HG03457 (cell line): ENCODE data around the gene HBG1.

Source experiments
- ATAC-seq: cut with Tn5 transposase; IDR thresholded peaks from one replicate; pipeline ENCODE4 v1.9.1; 2021; ENCODE audit warnings: moderate number of reproducible peaks; ENCODE audit not compliant: unreplicated experiment

HBG1 gene

DNA sequence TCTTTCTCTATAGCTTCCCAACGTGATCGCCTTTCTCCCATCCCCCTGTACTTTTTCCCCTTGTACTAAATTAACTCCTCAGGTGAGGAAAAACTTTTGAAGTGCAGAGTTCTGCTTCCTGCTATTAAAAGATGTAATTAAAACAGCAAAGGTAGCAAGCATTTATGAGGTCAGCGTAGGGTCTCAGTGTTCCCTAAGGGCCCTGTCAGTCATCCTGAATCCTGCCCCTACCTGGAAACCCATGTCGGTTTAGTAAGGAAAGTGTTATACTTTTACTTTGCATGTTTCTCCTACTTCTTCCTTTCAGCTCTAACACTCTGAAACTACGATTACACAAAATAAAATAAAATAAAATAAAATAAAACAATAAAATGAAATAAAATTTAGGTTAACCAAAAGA lies 21.5 kb downstream of the HBG1 start:
- ATAC-seq, result no peak

DNA sequence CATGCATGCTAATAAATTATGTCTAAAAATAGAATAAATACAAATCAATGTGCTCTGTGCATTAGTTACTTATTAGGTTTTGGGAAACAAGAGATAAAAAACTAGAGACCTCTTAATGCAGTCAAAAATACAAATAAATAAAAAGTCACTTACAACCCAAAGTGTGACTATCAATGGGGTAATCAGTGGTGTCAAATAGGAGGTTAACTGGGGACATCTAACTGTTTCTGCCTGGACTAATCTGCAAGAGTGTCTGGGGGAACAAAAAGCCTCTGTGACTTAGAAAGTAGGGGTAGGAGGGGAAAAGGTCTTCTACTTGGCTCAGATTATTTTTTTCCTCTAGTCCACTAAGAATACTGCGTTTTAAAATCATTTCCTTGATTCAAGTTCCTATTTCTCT lies 22.0 kb downstream of the HBG1 start:
- no peak for ATAC-seq

- no peak for ATAC-seq
Observed at GRCh38 chr11:5226732-5227310, 22.8 kb downstream of the HBG1 start, which contains the start of gene HBB. HBB (minus strand) TSS chr11:5227071; CDS start chr11:5227021, 50 bp downstream.

GRCh38 chr11:5225480-5225871 lies 24.2 kb downstream of the HBG1 start:
- ATAC-seq, result no peak

- ATAC-seq, result no peak
Observed at GRCh38 chr11:5224538-5225479, 24.8 kb downstream of the HBG1 start.

DNA sequence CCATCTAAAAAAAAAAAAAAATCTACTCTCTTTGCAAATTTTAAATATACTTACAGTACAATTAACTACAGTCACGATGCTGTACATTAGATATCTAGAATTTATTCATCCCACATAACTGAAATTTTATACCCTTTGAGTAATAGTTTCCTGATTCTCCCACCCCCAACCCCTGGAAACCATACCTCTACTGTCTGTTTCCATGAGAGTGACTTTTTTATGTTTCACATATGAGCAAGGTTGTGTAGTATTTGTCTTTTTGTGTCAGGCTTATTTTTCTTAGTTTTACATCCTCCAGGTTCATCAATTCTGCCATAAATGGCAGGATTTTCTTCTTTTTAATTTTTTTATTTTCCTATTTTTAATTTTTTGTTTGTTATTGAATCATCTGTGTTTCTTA lies 26.0 kb downstream of the HBG1 start:
- ATAC-seq, result no peak

DNA sequence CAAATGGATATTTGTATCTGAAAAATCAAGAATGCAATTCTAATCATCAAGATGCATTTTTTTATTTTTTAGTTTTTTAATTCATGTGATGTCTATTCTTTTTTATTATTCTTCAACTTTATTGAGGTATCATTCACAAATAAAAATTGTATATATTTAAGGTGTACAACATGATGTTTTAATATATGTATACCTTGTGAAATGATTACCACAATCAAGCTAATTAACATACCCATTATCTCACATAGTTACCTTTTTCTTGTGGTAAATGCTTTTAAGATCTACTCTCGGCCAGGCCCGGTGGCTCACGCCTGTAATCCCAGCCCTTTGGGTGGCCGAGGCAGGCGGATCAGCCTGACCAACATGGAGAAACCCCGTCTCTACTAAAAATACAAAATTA lies 26.5 kb downstream of the HBG1 start:
- ATAC-seq, result no peak

DNA sequence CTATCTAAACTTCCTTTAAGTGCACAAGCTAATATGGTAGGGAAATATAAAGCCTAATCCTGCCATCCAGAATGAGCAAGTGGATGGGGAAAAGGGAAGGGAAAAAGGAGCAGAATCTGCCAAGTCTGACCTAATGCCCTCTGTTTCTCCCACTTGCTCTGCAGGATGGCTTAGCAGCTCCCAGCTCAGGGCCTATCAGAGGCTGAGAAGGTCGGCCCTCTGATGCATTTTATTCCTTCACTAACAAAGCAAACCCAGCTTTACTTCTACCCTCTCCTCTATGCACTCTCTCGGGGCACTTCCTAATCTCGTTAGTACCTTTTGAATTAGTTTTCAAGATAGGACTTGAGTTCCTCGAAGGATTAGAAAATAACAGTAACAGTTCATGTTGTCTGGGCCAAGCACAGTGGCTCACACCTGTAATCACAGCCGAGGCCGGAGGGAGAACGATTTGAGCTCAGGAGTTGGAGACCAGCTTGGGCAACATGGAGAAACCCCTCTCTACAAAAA lies 39.2 kb downstream of the HBG1 start:
- no peak for ATAC-seq

DNA sequence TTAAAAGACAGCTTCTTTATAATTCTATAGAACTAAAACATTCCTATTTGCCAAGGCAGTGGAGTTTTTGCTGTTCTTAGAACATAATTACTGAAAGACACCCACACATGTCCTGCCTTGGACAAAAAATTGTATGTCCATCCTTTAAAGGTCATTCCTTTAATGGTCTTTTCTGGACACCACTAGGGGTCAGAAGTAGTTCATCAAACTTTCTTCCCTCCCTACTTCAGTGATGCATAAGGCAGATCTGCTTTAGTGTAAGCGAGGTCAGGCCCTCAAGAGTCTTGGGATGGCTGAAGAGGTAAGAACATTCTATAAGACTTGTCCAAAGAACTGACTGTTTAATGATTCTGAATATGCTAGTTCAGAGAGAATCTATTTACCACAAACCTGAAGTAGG lies 44.9 kb downstream of the HBG1 start:
- peak; percentile 77 for ATAC-seq

GRCh38 chr11:5203366-5203765 lies 46.3 kb downstream of the HBG1 start:
- no peak for ATAC-seq

DNA sequence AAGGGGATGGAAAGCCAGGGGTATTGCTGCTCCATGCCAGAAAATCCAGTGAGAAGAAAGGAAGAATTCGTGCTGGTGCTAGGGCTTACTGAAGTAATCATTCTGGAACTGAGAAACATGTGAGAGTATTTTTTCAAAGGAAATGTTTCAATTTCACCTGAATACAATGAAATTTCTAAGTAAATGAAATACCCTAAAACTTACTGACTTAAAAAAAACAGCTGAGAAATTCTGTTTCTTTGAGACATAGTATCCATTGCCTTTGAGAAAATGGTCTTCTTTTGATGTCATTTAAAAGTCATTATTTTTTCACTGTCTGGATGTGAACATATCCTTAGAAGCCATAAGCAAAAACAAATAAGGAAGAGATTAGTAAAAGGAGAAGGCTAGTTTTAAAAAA lies 49.1 kb downstream of the HBG1 start, which contains the start of gene OR51V1:
OR51V1 (minus strand) TSS at position 101 of the 400 bp plus-strand sequence; CDS start at position 101, 0 bp downstream.
- no peak for ATAC-seq

DNA sequence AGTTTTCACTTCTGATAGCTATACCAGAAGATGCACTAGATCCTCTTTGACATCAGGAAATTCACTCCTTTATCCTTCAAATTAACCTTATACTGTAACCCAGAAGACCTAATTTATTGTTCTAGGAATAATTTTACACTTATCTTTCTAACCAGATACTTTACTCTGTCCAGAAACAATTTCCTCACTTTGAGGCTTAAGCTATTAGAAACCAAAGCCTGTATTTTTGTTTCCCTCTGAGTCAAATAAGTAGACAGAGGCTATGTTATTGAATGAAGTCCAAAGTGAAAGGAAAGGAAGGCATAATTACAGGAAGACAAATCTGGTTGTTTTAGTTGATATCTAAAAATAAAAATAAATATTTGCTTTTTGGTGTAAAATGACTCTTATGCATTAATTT lies 51.4 kb downstream of the HBG1 start:
- ATAC-seq, result no peak
